ENCODE measurements around the gene ATP1A2. TPM values are rescaled to one million over a fixed set of nuclear protein-coding genes. Genes with fewer than 3 reads are reported as not detected.

The ATP1A2 gene
- total RNA-seq, 1 experiment from 2014 or later: 23.2 TPM

- TF ChIP-seq ZNF219 (CRISPR knock-in tag; IDR thresholded peaks at IDR 0.05; ENCODE audit: borderline replicate concordance): no peak
- TF ChIP-seq PREB (CRISPR knock-in tag; IDR thresholded peaks at IDR 0.05; ENCODE audit: borderline replicate concordance): no peak
- no peak for TF ChIP-seq ZNF423 (CRISPR knock-in tag; IDR thresholded peaks at IDR 0.05)
- no peak for TF ChIP-seq PRDM15 (CRISPR knock-in tag; IDR thresholded peaks at IDR 0.05)
Observed at GRCh38 chr1:160191756-160192155, 76.2 kb downstream of the ATP1A2 start (continued).

GRCh38 chr1:160192234-160192633 is 76.7 kb downstream of the ATP1A2 start:
- Mint-ChIP-seq H3K27me3 (ENCODE audit: low read depth) (no peaks in the 10 kb centered on the region; the same call in 1 of the 2 replicates), H3K4me1 (peaks cover 16% of the 10 kb centered on the region), H3K36me3 (no peaks in the 10 kb centered on the region), H3K9me3 (no peaks in the 10 kb centered on the region), H3K4me3 (no peak overlapping the region), H3K27ac (no peak overlapping the region)
- TF ChIP-seq ATF1 (CRISPR knock-in tag; IDR thresholded peaks at IDR 0.05): no peak
- TF ChIP-seq RORB (CRISPR knock-in tag; IDR thresholded peaks at IDR 0.05): no peak
- TF ChIP-seq TCF7 (CRISPR knock-in tag; IDR thresholded peaks at IDR 0.05; ENCODE audit: low read depth): no peak
- no peak for TF ChIP-seq ZBTB43 (CRISPR knock-in tag; IDR thresholded peaks at IDR 0.05)
- TF ChIP-seq GRHL2 (CRISPR knock-in tag; IDR thresholded peaks at IDR 0.05; ENCODE audit: insufficient replicate concordance, severe bottlenecking): no peak
- no peak for TF ChIP-seq ZNF121 (CRISPR knock-in tag; IDR thresholded peaks at IDR 0.05)
- no peak for TF ChIP-seq CDX4 (CRISPR knock-in tag; IDR thresholded peaks at IDR 0.05; ENCODE audit: borderline replicate concordance)
- no peak for TF ChIP-seq ZNF423 (CRISPR knock-in tag; IDR thresholded peaks at IDR 0.05)
- TF ChIP-seq ZNF138 (CRISPR knock-in tag; conservative IDR thresholded peaks at IDR 0.05): no peak
- no peak for TF ChIP-seq USF2 (CRISPR knock-in tag; IDR thresholded peaks at IDR 0.05)
- no peak for TF ChIP-seq ESRRA (CRISPR knock-in tag; IDR thresholded peaks at IDR 0.05; ENCODE audit: borderline replicate concordance)
- TF ChIP-seq KAT7 (CRISPR knock-in tag; IDR thresholded peaks at IDR 0.05; ENCODE audit: borderline replicate concordance): no peak
- no peak for TF ChIP-seq ZNF512 (CRISPR knock-in tag; IDR thresholded peaks at IDR 0.05; ENCODE audit: borderline replicate concordance)
- TF ChIP-seq TEAD1 (CRISPR knock-in tag; IDR thresholded peaks at IDR 0.05): no peak
- no peak for TF ChIP-seq ZNF425 (CRISPR knock-in tag; conservative IDR thresholded peaks at IDR 0.05)
- no peak for TF ChIP-seq ZBTB21 (CRISPR knock-in tag; IDR thresholded peaks at IDR 0.05; ENCODE audit: borderline replicate concordance)
- no peak for TF ChIP-seq ZNF281 (CRISPR knock-in tag; IDR thresholded peaks at IDR 0.05)
- no peak for DNase-seq (ENCODE audit: low spot score)
- no peak for ATAC-seq
- ChIA-PET POLR2A (interaction anchor here (0.6 kb wide), 1 partner anchor 61 kb away, joined by 6 read pairs; no protein-coding TSS in a partner anchor), CTCF (interaction anchor here (0.5 to 4.3 kb wide), 12 partner anchors 24 to 184 kb away, joined by 3 to 124 read pairs (median 17); no protein-coding TSS in a partner anchor)

Measured in WTC11 (cell line).